Spleen (tissue), 7 donors: Measurements from ENCODE around the gene PGP.

Experiments used
- CTCF ChIP-seq, 11 experiments: fragments of 200-600 bp in 7 of 11; fragments of 450-650 bp in 4 of 11; sonication (generic) in 4 of 11; IDR thresholded peaks in 8 of 11; conservative IDR thresholded peaks in 3 of 11; 1 replicate in 7 of 11; 2 replicates in 4 of 11; pipeline versions ENCODE4 v1.4.0 to v1.8.0; 2016 to 2021; ENCODE audit warnings: antibody characterized with exemption in 11 of 11, inconsistent platforms in 4 of 11, mild to moderate bottlenecking in 1 of 11
- POLR2A ChIP-seq, 3 donors: fragments of 450-650 bp; IDR thresholded peaks; one replicate each; pipeline ENCODE4 v1.5.1; 2017; ENCODE audit warnings: antibody characterized with exemption in 3 of 3, mild to moderate bottlenecking in 1 of 3
- POLR2AphosphoS5 ChIP-seq, 3 donors: sonication (generic); formaldehyde crosslinking; IDR thresholded peaks; one replicate each; pipeline ENCODE4 v1.5.1; 2017; ENCODE audit warnings: antibody characterized with exemption in 3 of 3
- donor health status: DM: no; HTN: no; CAD: no; lungs with moderate emphysema.
- donor health status: DM: no; HTN: no; CAD: no.
- donor health status: DM: no; HTN: no; CAD: no.

- TF ChIP-seq CTCF (IDR thresholded peaks at IDR 0.05 in 8 of 11, conservative IDR thresholded peaks at IDR 0.05 in 3 of 11) (no peak), POLR2A (IDR thresholded peaks at IDR 0.05) (no peak), POLR2AphosphoS5 (IDR thresholded peaks at IDR 0.05) (no peak)
Measured at GRCh38 chr16:2252806-2253148, 38.1 kb upstream of the PGP start.
